ENCODE data around the gene MYH8.

Gene MYH8

GRCh38 chr17:10421900-10422542, at the start of gene MYH8:
TSS of gene MYH8 (minus strand) at chr17:10421950. CDS start at chr17:10420227, 1,723 bp downstream.
- DNase-seq (ENCODE audit: low spot score) = no peak

- DNase-seq (ENCODE audit: low spot score) = no peak
Observed at GRCh38 chr17:10469459-10469858, 47.7 kb upstream of the MYH8 start, which contains the start of gene MYH4. TSS of gene MYH4 (minus strand) at chr17:10469559. CDS start at chr17:10466745, 2,814 bp downstream.

GRCh38 chr17:10463402-10463801, 41.7 kb upstream of the MYH8 start:
- no peak for DNase-seq (ENCODE audit: low spot score)

GRCh38 chr17:10460062-10460461, 38.3 kb upstream of the MYH8 start:
- DNase-seq (ENCODE audit: low spot score) = no peak

- no peak for DNase-seq (ENCODE audit: low spot score)
Observed at GRCh38 chr17:10458701-10459100, 37.0 kb upstream of the MYH8 start.

- no peak for DNase-seq (ENCODE audit: low spot score)
Observed at GRCh38 chr17:10457952-10458351, 36.2 kb upstream of the MYH8 start.

GRCh38 chr17:10447026-10447931, 25.5 kb upstream of the MYH8 start:
- DNase-seq (ENCODE audit: low spot score) = no peak

GRCh38 chr17:10439816-10440215, 18.1 kb upstream of the MYH8 start:
- DNase-seq (ENCODE audit: low spot score) = no peak

GRCh38 chr17:10435096-10435495, 13.3 kb upstream of the MYH8 start:
- DNase-seq (ENCODE audit: low spot score) = peak; percentile 24

GRCh38 chr17:10429421-10430045, 7.8 kb upstream of the MYH8 start:
- peak; percentile 38 for DNase-seq (ENCODE audit: low spot score)

- DNase-seq (ENCODE audit: low spot score) = no peak
Observed at GRCh38 chr17:10428781-10429180, 7.0 kb upstream of the MYH8 start.

GRCh38 chr17:10421211-10421610, 539 bp downstream of the MYH8 start:
- no peak for DNase-seq (ENCODE audit: low spot score)

- no peak for DNase-seq (ENCODE audit: low spot score)
Observed at GRCh38 chr17:10420811-10421210, 939 bp downstream of the MYH8 start.

GRCh38 chr17:10417431-10417830, 4.3 kb downstream of the MYH8 start:
- no peak for DNase-seq (ENCODE audit: low spot score)

- DNase-seq (ENCODE audit: low spot score) = no peak
Observed at GRCh38 chr17:10415161-10415560, 6.6 kb downstream of the MYH8 start.

- no peak for DNase-seq (ENCODE audit: low spot score)
Observed at GRCh38 chr17:10403589-10403988, 18.2 kb downstream of the MYH8 start.

- no peak for DNase-seq (ENCODE audit: low spot score)
Observed at GRCh38 chr17:10398352-10398751, 23.4 kb downstream of the MYH8 start.

GRCh38 chr17:10396524-10397163, 25.1 kb downstream of the MYH8 start:
- no peak for DNase-seq (ENCODE audit: low spot score)

GRCh38 chr17:10394201-10394887, 27.4 kb downstream of the MYH8 start:
- DNase-seq (ENCODE audit: low spot score) = no peak

- no peak for DNase-seq (ENCODE audit: low spot score)
Observed at GRCh38 chr17:10392880-10393279, 28.9 kb downstream of the MYH8 start.

- no peak for DNase-seq (ENCODE audit: low spot score)
Observed at GRCh38 chr17:10385871-10386270, 35.9 kb downstream of the MYH8 start.

GRCh38 chr17:10384175-10384574, 37.6 kb downstream of the MYH8 start:
- no peak for DNase-seq (ENCODE audit: low spot score)
